Stimulated activated CD8-positive, alpha-beta memory T cell treated with anti-CD3 and anti-CD28 coated beads, Interleukin-12 subunit alpha, Interleukin-12 subunit beta, amount 100 ng/mL, for 24 hours (primary cell): ENCODE data around the gene RAI1.

Experiments
- DNase-seq: peaks from one replicate; pipeline ENCODE4 v3.0.0-alpha.2; 2020; ENCODE audit errors: extremely low read depth

Gene RAI1

DNA sequence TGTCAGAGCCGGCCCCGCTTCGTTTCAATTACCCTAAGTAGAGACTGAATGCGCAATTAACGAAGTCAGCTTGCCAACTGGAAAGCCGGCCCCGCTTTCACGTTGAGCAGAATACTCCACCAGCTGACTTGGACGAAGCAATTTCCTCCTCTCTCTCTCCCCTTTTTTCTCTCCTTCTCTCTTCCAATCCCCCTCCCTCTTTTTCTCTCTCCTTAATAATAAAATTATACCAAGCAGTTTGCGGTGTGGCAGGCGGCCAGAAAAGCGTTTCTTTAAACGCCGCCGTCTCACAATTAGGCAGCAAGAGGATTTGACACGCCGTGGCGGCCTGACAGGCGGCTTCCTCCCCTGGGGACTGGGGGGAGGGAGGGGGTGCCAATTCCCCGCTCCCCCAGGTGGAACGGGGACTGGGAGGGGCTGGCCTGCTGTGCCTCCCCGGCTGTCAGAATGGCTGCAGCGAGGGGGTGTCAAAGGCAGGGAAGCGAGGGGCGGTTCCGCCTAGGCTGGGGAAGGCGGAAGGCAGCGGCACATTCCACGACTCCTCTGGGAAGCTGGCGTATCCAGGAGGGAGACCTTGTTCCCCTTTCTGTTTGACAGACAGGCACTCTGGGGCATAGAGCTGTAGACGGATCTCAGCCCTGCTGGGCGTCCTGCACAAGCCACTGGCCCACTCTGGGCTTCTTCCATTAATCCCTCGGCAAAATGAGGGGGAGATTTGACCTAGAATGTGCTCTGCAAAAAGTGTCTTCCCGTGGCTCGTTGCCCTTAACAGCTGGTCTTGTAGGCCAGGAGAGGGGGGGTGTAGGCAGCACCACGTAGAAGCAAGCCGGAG, 102.8 kb downstream of the RAI1 start:
- no peak for DNase-seq

DNA sequence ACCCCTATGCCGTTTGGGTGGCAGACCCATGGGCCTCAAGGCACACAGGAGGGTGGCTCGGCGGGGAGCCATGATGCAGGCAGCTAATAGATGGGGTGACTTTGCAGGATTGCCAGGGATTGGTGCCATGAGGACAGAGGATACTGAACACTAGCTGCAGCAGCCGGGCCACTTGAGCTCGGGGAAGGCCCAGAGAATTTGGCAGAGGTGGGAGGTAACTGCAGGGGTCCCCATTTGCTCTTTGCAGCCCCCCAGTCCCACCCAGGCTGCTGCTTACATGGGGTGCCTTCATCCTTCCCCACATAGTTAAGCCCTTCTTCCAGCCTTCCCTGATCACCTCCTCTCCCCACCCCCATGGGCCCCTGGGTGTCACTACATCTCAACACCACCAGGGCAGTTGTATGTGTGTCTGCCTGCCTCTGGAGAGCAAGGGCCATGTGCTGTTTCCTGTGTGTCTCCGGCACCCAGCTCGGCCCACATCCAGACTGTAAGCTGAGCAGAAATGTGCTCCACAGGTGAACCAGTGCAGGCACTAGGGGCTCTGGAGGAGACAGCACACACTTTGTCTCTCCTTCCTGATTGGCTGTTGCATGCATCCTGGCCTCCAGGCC, 103.5 kb downstream of the RAI1 start:
- no peak for DNase-seq

DNA sequence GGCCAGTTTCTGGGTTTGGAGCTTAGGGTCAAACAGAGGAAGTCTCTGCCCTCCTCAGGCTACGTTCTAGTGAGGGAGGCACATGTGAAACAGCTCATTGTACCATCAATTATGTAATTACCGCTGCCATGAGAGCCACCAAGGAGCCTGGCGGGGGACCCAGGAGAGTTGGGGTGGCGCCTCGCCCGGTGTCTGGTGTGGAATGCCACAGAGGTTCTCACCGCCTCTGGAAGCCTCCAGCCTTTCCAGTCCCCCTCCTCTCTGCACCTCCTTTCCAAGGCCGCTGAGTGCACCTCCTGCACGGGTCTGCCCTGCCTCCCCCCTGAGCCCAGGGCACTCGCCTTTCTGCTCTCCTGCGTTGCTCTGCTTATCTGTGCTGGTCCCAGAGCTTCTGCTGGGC, 104.1 kb downstream of the RAI1 start:
- DNase-seq: no peak

DNA sequence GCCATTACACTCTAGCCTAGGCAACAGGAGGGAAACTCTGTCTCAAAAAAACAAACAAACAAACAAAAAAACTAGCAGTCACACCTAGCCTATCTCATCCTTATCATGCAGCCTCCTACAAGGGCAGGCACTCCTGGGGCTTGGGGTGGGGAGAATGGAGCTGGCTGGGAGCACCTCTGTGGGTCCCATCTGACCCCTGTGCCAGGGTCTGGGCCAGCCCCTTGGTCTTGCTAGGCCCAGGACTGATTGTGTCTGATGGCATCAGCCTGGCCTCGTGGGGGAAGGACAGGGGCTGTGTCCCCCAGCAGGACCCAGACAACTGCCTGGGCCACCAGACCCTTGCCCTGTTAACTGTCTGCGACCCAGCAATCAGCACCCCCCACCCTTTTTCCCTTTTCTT, 105.7 kb downstream of the RAI1 start:
- DNase-seq: no peak

DNA sequence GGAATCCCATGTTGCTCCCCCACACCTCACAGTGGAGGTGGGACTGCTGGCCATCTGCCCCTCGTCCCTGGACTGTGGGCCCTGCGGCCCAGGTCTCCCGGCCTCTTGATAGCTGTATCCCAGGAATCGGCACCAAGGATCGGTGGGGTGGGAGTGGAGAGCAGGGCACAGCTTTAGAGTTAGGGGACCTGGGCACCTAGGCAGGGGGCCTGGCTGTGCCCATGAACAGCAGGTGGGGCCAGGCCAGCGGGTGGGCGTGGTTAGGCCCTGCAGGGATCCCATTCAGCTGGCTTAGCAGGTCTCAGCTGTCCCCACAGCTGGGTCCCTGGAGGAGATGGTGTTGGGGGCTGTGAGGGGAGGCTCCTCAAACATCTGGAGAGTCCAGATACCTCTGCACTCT, 106.3 kb downstream of the RAI1 start:
- DNase-seq: no peak

DNA sequence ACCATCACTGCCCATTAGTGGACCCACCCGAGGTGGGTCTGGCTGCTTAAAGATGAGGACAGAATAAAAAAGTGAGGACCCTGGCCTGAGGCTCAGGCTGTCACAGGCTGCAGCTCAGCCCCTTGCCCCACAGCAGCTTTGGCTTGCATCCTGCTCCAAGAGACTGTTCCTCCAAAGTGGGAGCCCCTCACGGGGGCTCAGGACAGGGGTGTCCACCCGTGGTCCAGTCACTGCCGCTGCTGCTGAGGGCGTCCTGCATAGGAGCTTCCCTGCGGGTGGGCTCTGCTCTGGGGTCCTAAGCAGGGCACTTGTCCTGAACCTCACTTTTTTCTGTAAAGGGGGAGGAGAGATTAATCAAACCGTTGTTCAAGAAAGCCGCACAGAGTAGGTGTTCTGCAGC, 107.7 kb downstream of the RAI1 start:
- DNase-seq: no peak

DNA sequence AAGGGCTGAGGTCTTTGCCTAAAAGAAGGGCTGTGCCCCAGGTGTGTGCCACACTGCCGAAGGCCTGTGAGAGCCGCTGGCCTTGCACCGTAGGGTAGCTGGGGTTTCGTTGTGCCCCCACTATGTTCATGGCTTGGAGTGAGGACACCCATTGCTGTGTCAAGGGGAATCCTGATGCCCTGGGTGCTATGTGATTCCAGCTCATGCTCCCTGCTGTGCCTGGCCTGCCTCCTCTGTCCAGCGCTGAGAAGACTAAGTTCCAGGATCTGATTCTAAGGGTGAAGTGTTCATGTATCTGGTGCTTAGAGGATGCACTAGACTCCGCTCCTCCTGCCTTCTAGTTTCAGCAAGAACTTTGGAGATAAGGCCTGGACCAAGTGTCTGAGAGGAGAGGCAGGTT, 108.2 kb downstream of the RAI1 start:
- no peak for DNase-seq

DNA sequence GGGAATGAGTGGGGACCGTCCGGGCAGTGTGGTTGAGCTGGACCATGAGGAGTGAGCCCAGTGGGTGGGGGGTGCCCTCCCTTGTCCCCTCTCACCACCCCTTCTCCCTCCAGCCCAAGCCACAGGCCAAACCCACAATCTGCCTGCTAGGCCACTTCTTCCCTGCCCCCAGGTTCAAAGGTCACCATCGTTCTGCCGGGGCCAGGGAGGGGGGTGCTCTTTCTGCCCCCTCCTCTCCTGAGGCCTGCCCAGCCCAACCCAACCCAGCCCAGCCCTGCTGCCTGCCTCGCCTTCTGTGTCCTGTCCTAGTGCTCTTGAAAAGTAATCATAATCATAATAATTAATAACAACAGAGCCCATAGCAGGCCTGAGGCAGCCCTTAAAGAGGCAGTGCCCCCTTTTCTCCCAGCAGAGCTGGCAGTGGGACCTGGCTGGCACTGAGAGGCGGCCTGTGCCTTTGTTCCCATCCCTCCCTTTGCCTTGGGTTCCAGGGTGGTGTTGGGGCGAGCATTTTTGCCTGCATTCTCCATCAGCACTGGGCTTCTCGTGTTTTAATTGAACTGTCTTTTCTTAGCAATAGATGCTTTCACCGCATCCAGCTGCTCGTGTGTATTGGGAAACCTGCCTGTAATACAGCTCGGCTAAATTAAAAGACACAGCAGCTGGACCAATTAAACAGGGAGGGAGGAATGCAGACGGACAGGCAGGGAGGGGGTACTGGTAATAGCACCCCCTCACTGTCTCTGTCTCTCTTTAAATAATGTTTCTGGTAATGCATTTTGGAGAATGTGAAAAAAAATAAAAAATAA, 108.8 kb downstream of the RAI1 start:
- DNase-seq: no peak

- no peak for DNase-seq
These were observed 109.6 kb downstream of the RAI1 start for GRCh38 chr17:17790637-17791464.

DNA sequence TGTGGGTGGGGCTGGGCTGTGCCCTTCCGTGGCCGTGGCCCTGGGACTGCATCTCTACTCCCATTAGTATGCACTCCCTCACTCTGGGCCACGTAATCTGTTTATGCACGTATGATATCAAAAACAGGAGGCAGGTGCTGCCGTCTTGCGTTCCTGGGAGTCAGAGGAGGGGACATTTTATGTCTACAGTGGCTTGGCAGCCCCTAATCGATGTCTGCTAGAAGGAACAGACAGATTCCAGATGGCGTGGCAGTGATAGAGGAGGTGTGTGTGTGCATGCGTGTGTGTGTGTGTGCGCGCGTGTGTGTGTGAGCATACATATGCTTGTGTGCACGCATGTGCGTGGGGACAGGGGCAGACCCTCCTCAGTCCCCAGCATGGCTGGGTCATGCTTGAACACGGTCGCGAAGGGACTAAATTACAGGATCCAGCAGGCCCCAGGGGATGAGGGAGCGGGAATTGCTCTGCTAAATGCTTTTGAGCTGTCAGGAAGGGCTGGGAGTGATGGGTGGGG, 110.8 kb downstream of the RAI1 start:
- DNase-seq: no peak

DNA sequence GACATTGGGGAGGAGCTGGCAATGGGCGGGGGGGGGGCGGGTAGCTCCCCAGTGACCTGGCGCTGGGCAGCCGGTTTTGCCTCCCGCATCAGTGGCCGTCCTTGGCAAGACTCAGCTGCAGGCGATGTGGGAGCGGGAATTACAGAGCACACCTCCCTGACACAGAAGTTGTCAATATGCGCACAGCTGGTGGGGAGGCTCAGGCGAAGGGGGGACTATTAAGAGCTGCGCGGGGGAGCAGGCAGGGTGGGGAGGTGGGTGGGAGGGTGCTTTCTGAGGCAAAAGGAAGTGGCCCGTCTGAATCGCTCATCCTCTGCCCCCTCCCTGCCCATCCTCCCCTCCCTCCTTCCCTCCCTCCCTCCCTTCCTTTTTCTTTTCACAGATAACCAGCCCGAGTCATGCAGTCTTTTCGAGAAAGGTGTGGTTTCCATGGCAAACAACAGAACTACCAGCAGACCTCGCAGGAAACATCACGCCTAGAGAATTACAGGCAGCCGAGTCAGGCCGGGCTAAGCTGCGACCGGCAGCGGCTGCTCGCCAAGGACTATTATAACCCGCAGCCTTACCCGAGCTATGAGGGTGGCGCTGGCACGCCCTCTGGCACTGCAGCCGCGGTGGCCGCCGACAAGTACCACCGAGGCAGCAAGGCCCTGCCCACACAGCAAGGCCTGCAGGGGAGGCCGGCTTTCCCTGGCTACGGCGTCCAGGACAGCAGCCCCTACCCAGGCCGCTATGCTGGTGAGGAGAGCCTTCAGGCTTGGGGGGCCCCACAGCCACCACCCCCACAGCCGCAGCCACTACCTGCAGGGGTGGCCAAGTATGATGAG, 111.5 kb downstream of the RAI1 start:
- DNase-seq: no peak

DNA sequence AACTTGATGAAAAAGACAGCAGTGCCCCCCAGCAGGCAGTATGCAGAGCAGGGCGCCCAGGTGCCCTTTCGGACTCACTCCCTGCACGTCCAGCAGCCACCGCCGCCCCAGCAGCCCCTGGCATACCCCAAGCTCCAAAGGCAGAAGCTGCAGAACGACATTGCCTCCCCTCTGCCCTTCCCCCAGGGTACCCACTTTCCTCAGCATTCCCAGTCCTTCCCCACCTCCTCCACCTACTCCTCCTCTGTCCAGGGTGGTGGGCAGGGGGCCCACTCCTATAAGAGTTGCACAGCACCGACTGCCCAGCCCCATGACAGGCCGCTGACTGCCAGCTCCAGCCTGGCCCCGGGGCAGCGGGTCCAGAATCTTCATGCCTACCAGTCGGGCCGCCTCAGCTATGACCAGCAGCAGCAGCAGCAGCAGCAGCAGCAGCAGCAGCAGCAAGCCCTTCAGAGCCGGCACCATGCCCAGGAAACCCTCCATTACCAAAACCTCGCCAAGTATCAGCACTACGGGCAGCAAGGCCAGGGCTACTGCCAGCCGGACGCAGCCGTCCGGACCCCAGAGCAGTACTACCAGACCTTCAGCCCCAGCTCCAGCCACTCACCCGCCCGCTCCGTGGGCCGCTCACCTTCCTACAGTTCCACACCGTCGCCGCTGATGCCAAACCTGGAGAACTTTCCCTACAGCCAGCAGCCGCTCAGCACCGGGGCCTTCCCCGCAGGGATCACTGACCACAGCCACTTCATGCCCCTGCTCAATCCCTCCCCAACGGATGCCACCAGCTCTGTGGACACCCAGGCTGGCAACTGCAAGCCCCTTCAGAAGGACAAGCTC, 112.3 kb downstream of the RAI1 start:
- no peak for DNase-seq

DNA sequence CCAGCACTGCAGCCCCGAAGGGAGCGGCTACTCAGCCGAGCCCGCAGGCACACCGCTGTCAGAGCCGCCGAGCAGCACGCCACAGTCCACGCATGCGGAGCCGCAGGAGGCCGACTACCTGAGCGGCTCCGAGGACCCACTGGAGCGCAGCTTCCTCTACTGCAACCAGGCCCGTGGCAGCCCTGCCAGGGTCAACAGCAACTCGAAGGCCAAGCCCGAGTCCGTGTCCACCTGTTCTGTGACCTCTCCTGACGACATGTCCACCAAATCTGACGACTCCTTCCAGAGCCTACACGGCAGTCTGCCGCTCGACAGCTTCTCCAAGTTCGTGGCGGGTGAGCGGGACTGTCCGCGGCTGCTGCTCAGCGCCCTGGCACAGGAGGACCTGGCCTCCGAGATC, 113.1 kb downstream of the RAI1 start:
- DNase-seq: no peak

DNA sequence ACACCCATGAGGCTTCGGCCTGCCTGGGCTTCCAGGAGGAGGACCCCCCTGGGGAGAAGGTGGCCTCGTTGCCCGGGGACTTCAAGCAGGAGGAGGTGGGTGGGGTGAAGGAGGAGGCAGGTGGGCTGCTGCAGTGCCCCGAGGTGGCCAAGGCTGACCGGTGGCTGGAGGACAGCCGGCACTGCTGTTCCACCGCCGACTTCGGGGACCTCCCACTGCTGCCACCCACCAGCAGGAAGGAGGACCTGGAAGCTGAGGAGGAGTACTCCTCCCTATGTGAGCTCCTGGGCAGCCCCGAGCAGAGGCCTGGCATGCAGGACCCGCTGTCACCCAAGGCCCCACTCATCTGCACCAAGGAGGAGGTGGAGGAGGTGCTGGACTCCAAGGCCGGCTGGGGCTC, 114.0 kb downstream of the RAI1 start:
- no peak for DNase-seq

DNA sequence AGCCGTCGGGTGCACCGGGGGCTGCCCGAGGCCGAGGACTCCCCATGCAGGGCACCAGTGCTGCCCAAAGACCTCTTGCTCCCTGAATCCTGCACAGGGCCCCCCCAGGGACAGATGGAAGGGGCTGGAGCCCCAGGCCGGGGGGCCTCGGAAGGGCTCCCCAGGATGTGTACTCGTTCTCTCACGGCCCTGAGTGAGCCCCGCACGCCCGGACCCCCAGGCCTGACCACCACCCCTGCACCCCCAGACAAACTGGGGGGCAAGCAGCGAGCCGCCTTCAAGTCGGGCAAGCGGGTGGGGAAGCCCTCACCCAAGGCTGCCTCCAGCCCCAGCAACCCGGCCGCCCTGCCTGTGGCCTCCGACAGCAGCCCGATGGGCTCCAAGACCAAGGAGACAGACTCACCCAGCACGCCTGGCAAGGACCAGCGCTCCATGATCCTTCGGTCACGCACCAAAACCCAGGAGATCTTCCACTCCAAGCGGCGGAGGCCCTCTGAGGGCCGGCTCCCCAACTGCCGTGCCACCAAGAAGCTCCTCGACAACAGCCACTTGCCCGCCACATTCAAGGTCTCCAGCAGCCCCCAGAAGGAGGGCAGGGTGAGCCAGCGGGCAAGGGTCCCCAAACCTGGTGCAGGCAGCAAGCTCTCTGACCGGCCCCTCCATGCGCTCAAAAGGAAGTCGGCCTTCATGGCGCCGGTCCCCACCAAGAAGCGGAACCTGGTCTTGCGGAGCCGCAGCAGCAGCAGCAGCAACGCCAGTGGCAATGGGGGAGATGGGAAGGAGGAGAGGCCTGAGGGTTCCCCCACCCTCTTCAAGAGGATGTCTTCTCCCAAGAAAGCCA, 114.9 kb downstream of the RAI1 start:
- no peak for DNase-seq

DNA sequence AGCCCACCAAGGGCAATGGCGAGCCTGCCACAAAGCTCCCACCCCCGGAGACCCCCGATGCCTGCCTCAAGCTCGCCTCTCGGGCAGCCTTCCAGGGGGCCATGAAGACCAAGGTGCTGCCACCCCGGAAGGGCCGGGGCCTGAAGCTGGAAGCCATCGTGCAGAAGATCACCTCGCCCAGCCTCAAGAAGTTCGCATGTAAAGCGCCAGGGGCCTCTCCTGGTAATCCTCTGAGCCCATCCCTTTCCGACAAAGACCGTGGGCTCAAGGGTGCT, 115.5 kb downstream of the RAI1 start:
- DNase-seq: no peak

DNA sequence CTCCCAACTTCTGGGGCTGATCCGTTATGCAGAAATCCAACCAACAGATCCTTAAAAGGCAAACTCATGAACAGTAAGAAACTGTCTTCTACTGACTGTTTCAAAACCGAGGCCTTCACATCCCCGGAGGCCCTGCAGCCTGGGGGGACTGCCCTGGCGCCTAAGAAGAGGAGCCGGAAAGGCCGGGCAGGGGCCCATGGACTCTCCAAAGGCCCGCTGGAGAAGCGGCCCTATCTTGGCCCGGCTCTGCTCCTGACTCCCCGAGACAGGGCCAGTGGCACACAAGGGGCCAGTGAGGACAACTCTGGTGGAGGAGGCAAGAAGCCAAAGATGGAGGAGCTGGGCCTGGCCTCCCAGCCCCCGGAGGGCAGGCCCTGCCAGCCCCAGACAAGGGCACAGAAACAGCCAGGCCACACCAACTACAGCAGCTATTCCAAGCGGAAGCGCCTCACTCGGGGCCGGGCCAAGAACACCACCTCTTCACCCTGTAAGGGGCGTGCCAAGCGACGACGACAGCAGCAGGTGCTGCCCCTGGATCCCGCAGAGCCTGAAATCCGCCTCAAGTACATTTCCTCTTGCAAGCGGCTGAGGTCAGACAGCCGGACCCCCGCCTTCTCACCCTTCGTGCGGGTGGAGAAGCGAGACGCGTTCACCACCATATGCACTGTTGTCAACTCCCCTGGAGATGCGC, 116.0 kb downstream of the RAI1 start:
- DNase-seq: no peak

- no peak for DNase-seq
These were observed 116.8 kb downstream of the RAI1 start for GRCh38 chr17:17798010-17798556.
